C4-2B (cell line): ENCODE results near the gene ATP11B.

Experiments used
- CTCF ChIP-seq: fragments of 450-650 bp; conservative IDR thresholded peaks from 2 replicates; pipeline ENCODE4 v1.5.1; 2017; ENCODE audit warnings: mild to moderate bottlenecking
- ZFX ChIP-seq: fragments of 450-650 bp; IDR thresholded peaks from 2 replicates; pipeline ENCODE4 v1.6.1; 2017

DNA sequence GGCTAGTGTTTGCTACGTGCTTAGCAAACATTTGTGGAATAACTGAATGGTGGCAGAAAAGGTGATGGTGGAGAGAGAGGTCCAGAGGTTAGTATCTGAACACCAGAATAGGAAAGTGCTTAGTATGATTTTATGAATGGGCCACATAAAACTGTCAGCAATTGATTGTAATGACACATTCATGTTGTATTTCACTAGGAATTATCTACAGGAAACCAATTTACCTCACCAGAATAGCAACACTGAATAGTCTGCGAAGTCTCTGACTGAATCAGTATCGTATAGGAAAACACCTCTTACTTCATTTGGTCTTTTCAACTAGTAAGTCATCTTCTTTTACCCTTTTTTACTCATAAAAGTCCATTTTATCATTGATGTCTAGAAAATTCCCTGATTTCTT lies 8.2 kb upstream of the ATP11B start:
- TF ChIP-seq CTCF (no peak), ZFX (no peak)
